Trophoblast cell (in vitro differentiated cells and primary cell): Measurements from ENCODE around the gene ZYG11A.

Experiments
- DNase-seq, 2 donors: peaks; one replicate each; pipeline ENCODE4 v3.0.0-alpha.2; 2016
- H2AFZ ChIP-seq: 2 replicates; pipeline ENCODE4 v1.6.1; 2013; ENCODE audit warnings: low read length, moderate library complexity, mild to moderate bottlenecking; ENCODE audit not compliant: insufficient read depth, poor library complexity
- H2AK5ac ChIP-seq: 2 replicates; pipeline ENCODE4 v1.6.1; 2013; ENCODE audit warnings: mild to moderate bottlenecking, low read length
- H2BK120ac ChIP-seq: 2 replicates; pipeline ENCODE4 v1.6.1; 2013; ENCODE audit warnings: low read length, mild to moderate bottlenecking, moderate library complexity; ENCODE audit not compliant: insufficient read depth, poor library complexity
- H2BK12ac ChIP-seq: 2 replicates; pipeline ENCODE4 v1.6.1; 2013; ENCODE audit warnings: mild to moderate bottlenecking, low read length, moderate library complexity
- H2BK5ac ChIP-seq: 2 replicates; pipeline ENCODE4 v1.6.1; 2013; ENCODE audit warnings: low read length, low read depth, moderate library complexity, mild to moderate bottlenecking; ENCODE audit not compliant: poor library complexity
- H3K14ac ChIP-seq: 2 replicates; pipeline ENCODE4 v1.6.1; 2013; ENCODE audit warnings: mild to moderate bottlenecking, low read length
- H3K18ac ChIP-seq: 2 replicates; pipeline ENCODE4 v1.6.1; 2013; ENCODE audit warnings: mild to moderate bottlenecking, low read length
- H3K23ac ChIP-seq: 2 replicates; pipeline ENCODE4 v1.6.1; 2013; ENCODE audit warnings: low read length
- H3K27ac ChIP-seq: 2 replicates; pipeline ENCODE4 v1.5.1; 2013; ENCODE audit warnings: low read depth, mild to moderate bottlenecking, inconsistent platforms, low read length, moderate library complexity
- H3K27me3 ChIP-seq: 2 replicates; pipeline ENCODE4 v1.6.1; 2013; ENCODE audit warnings: inconsistent platforms, mild to moderate bottlenecking, low read length, moderate library complexity; ENCODE audit not compliant: insufficient read depth
- H3K36me3 ChIP-seq, 2 experiments: 1 replicate in 1 of 2; 2 replicates in 1 of 2; pipeline ENCODE4 v1.6.1; 2013; ENCODE audit warnings: low read length in 2 of 2, mild to moderate bottlenecking in 2 of 2, moderate library complexity in 1 of 2; ENCODE audit not compliant: insufficient read depth in 2 of 2, control insufficient read depth in 1 of 2
- H3K4ac ChIP-seq: 2 replicates; pipeline ENCODE4 v1.6.1; 2013; ENCODE audit warnings: low read depth, mild to moderate bottlenecking, low read length, moderate library complexity
- H3K4me1 ChIP-seq, 2 experiments: 1 replicate in 1 of 2; 2 replicates in 1 of 2; pipeline ENCODE4 v1.6.1; 2013; ENCODE audit warnings: low read length in 2 of 2, mild to moderate bottlenecking in 2 of 2, moderate library complexity in 1 of 2; ENCODE audit not compliant: insufficient read depth in 2 of 2, control insufficient read depth in 1 of 2
- H3K4me2 ChIP-seq: 2 replicates; pipeline ENCODE4 v1.6.1; 2013; ENCODE audit warnings: inconsistent platforms, mild to moderate bottlenecking, low read length, moderate library complexity
- H3K4me3 ChIP-seq: 2 replicates; pipeline ENCODE4 v1.5.1; 2013; ENCODE audit warnings: mild to moderate bottlenecking, low read depth, low read length, inconsistent platforms
- H3K79me1 ChIP-seq: one replicate; pipeline ENCODE4 v1.6.1; 2013; ENCODE audit warnings: low read length
- H3K79me2 ChIP-seq: 2 replicates; pipeline ENCODE4 v1.6.1; 2013; ENCODE audit warnings: low read length, mild to moderate bottlenecking; ENCODE audit not compliant: control insufficient read depth, insufficient read depth, poor library complexity
- H3K9ac ChIP-seq: 2 replicates; pipeline ENCODE4 v1.6.1; 2013; ENCODE audit warnings: mild to moderate bottlenecking, low read length
- H3K9me3 ChIP-seq: 2 replicates; pipeline ENCODE4 v1.6.1; 2013; ENCODE audit warnings: low read depth, mild to moderate bottlenecking, control low read depth, inconsistent platforms, low read length; ENCODE audit not compliant: insufficient read depth
- H4K12ac ChIP-seq: 2 replicates; pipeline ENCODE4 v1.6.1; 2013; ENCODE audit warnings: low read depth, mild to moderate bottlenecking, low read length, moderate library complexity
- H4K8ac ChIP-seq: 2 replicates; pipeline ENCODE4 v1.6.1; 2013; ENCODE audit warnings: low read depth, mild to moderate bottlenecking, low read length, moderate library complexity
- H4K91ac ChIP-seq: one replicate; pipeline ENCODE4 v1.6.1; 2013; ENCODE audit warnings: low read depth, mild to moderate bottlenecking, low read length, moderate library complexity
- whole genome bisulfite sequencing: extraction: QIAGEN DNeasy Blood & Tissue Kit; methylation state at CpG from one replicate; pipeline ENCODE4 v1.1.7; 2013; ENCODE audit warnings: missing lambda C conversion rate; ENCODE audit not compliant: insufficient read length, insufficient coverage; ENCODE audit errors: extremely low coverage; 5-methylcytosine and 5-hydroxymethylcytosine counted together

The ZYG11A gene

DNA sequence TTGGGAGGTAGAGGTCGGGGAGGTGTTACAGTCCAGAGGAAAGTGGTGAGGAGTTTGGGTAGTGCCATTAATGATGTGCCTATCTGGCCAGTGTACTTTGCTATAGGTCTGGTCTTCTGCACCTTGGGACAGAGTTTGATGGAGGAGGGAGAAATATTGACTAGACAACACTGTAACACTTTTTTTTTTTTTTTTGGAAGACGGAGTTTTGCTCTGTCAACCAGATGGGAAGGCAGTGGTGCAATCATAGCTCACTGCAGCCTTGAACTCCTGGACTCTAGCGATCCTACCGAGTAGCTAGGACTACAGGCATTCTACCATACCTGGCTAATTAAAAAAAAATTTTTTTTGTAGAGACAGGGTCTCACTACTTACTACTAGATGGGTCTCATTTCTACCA is 86.5 kb downstream of the ZYG11A start:
- Histone ChIP-seq H4K91ac (no peak overlapping the region), H3K4me2 (no peak overlapping the region), H2BK120ac (no peak overlapping the region), H3K79me1 (peaks cover 6% of the 10 kb centered on the region), H3K4me1 (peaks cover 2 to 7% of the 10 kb centered on the region in 2 experiments), H3K14ac (no peak overlapping the region), H3K4me3 (no peak overlapping the region), H3K18ac (no peak overlapping the region), H3K9ac (no peak overlapping the region), H2BK5ac (no peak overlapping the region), H2BK12ac (no peak overlapping the region), H3K9me3 (no peaks in the 10 kb centered on the region), H3K27me3 (no peaks in the 10 kb centered on the region), H2AK5ac (no peak overlapping the region), H3K4ac (no peak overlapping the region), H4K8ac (no peak overlapping the region), H3K79me2 (peaks cover 2% of the 10 kb centered on the region), H3K36me3 (no peaks in the 10 kb centered on the region), H3K23ac (no peak overlapping the region), H4K12ac (no peak overlapping the region), H2AFZ (no peak overlapping the region), H3K27ac (no peak overlapping the region)
- WGBS: no CpG with 5 or more reads among the region's 4 CpGs
- no peak for DNase-seq

DNA sequence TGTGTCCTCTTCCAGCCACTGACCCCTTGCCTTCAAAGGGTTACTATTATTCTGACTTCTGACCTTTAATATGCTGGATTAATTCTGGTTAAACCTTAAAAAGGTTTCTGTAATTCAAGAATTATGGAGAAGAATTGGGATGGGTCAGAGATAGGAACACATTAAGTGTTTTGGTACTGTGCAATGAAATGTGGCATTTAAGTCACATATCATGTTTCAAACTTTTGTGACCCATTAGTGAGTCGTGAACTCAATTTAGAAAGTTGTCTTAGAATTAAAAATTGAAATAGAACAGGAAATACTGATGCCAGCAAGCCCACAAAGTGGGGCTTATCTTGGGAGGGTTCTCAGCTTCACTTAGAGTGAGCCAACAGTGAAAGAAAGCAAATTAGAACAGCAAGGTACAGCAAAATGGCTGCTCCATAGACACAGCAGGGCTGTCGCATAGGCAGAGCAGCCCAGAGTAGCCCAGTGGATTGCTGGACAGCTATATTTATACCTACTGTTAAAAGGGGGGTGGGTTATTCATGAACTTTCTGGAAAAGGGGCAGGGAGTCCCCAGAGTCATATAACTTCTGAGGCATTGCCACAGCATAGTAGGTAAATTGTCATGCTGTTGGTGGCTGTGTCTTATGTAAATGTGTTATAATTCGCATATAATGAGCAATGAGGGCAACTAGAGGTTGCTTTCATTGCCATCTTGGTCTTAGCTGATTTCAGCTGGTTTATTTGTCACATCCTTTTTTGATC is 95.0 kb downstream of the ZYG11A start:
- Histone ChIP-seq H3K36me3 (no peaks in the 10 kb centered on the region), H2BK12ac (no peak overlapping the region), H3K4ac (no peak overlapping the region), H4K8ac (no peak overlapping the region), H3K79me2 (no peaks in the 10 kb centered on the region), H3K79me1 (no peaks in the 10 kb centered on the region), H3K4me2 (no peak overlapping the region), H3K9ac (no peak overlapping the region), H3K18ac (no peak overlapping the region), H3K14ac (no peak overlapping the region), H3K4me1 (no peaks in the 10 kb centered on the region), H3K4me3 (no peak overlapping the region), H3K27me3 (no peaks in the 10 kb centered on the region), H3K9me3 (peaks cover 1% of the 10 kb centered on the region), H4K12ac (no peak overlapping the region), H4K91ac (no peak overlapping the region), H2AFZ (no peak overlapping the region), H3K27ac (no peak overlapping the region), H2BK120ac (no peak overlapping the region), H3K23ac (no peak overlapping the region), H2BK5ac (no peak overlapping the region), H2AK5ac (no peak overlapping the region)
- no CpG with 5 or more reads among the region's 3 CpGs for WGBS
- no peak for DNase-seq

DNA sequence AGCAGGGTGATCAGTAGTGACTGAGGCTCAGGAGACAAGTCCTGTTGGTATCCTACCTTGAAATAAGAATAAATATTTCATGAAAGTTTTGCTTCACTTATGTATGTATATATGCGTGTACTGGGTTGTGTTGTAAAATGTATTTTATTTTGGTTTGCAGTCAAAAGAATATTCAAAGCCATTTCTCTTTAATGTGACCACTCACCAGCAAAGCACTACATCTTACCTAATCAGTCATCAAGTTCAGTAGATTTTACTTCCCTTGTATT is 95.6 kb downstream of the ZYG11A start:
- no peaks in the 10 kb centered on the region for H3K4me1 ChIP-seq
- no peak overlapping the region for H2BK5ac ChIP-seq
- no peak overlapping the region for H3K27ac ChIP-seq
- no peaks in the 10 kb centered on the region for H3K36me3 ChIP-seq
- H4K12ac ChIP-seq: no peak overlapping the region
- no peak overlapping the region for H3K4me2 ChIP-seq
- H3K9me3 ChIP-seq: peaks cover 1% of the 10 kb centered on the region
- no peak overlapping the region for H2AFZ ChIP-seq
- H4K8ac ChIP-seq: no peak overlapping the region
- H3K27me3 ChIP-seq: no peaks in the 10 kb centered on the region
- no peak overlapping the region for H3K14ac ChIP-seq
- no peak overlapping the region for H3K18ac ChIP-seq
- no peak overlapping the region for H2AK5ac ChIP-seq
- H2BK12ac ChIP-seq: no peak overlapping the region
- no peaks in the 10 kb centered on the region for H3K79me2 ChIP-seq
- H3K9ac ChIP-seq: no peak overlapping the region
- no peak overlapping the region for H3K4ac ChIP-seq
- H2BK120ac ChIP-seq: no peak overlapping the region
- no peaks in the 10 kb centered on the region for H3K79me1 ChIP-seq
- DNase-seq: no peak
- H4K91ac ChIP-seq: no peak overlapping the region
- H3K4me3 ChIP-seq: no peak overlapping the region
- WGBS: no CpG with 5 or more reads among the region's 1 CpG
- H3K23ac ChIP-seq: no peak overlapping the region

DNA sequence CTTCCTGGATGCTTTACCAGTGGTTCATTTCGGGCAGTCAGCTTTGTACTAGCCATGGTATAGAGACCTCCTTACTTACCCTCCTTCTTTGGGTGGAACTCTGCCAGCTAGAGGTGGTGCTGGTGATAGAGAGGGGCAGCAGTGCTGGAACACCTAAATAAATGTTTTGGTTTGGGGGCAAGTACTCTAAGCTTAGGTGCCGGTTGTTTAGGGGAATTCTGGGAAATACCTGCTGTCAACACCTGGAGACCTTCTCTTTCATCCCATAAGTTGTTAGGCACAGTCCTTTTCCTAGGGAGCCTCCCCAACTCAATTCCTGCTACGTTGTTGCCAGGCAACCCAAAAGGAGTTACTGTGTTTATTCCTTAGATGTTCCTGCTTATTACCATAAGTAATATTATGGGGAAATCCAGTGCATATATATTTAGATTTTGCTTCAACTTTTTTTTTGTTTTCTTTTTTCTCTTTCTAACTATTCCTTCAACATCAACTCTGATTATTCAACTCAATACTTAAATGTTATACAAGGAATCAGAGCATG is 101.4 kb downstream of the ZYG11A start:
- Histone ChIP-seq H3K14ac (no peak overlapping the region), H3K23ac (no peak overlapping the region)

More for the DNA sequence above, 101.4 kb downstream of the ZYG11A start:
- Histone ChIP-seq H3K27me3 (no peaks in the 10 kb centered on the region), H3K27ac (no peak overlapping the region), H4K8ac (no peak overlapping the region), H3K9me3 (no peaks in the 10 kb centered on the region), H3K18ac (no peak overlapping the region), H3K9ac (no peak overlapping the region), H4K12ac (no peak overlapping the region), H3K4me1 (no peaks in the 10 kb centered on the region), H4K91ac (no peak overlapping the region), H2BK12ac (no peak overlapping the region), H2BK5ac (no peak overlapping the region), H2AK5ac (no peak overlapping the region), H3K36me3 (no peaks in the 10 kb centered on the region), H3K4me3 (no peak overlapping the region), H3K79me2 (no peaks in the 10 kb centered on the region), H3K79me1 (no peaks in the 10 kb centered on the region), H2BK120ac (no peak overlapping the region), H3K4ac (no peak overlapping the region), H2AFZ (no peak overlapping the region), H3K4me2 (no peak overlapping the region)
- WGBS: no CpG with 5 or more reads among the region's 3 CpGs
- no peak for DNase-seq
